Cardiac fibroblast (primary cell): ENCODE measurements around the gene SPP2.

Source experiments
- DNase-seq, 2 donors: peaks; one replicate each; pipeline versions ENCODE4 v3.0.0 to v3.0.0-alpha.2; 2010; ENCODE audit warnings: low read depth in 2 of 2
- H3K4me3 ChIP-seq, 2 donors: replicated peaks in 1 of 2; 1 replicate in 1 of 2; 2 replicates in 1 of 2; pipeline ENCODE4 v1.5.1; 2011; ENCODE audit warnings: low read depth in 2 of 2, low read length in 2 of 2, mild to moderate bottlenecking in 2 of 2, moderate library complexity in 1 of 2
- TF ChIP-seq, protein P1 (sequence below): IDR thresholded peaks from one replicate; pipeline ENCODE4 v1.5.1; 2011; ENCODE audit warnings: low read depth, mild to moderate bottlenecking, low read length, inconsistent platforms

SPP2 gene

DNA sequence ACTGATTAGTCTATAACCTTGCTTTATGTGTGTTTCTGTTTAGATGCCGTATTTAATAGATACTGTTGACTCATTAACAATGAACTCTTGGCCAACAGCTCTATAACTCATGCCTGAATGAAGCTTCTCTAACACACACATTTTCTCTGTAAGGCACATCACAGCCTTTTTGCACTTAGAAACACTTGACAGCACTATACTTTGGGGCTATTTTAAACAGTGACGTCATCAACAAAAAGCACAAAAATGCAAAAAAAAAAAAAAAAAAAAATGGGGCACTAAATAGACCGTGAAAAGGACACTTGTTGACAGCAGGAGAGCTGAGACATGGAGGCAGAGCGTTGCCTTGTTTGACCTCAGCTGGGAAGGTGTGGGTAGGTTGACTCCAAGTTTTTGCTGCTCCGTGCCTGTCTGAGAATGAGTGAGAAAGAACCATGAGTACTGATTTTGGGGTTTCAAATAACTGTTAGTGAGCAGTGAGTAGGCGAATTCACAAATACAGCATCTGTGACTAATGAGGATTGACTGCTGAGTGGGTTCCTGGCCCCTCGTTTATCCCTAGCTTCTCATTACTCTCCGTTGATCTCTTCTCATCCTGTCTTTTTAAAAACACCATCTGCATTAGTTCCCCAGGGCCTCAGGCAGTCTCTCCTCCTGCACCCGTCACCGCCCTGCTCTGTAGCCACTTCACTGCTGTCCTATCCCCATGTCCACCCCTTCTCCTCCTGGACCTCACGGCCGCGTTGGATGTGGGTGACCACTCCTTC lies 24.4 kb downstream of the SPP2 start:
- H3K4me3 ChIP-seq, result no peak overlapping the region
- TF ChIP-seq, protein P1, sequence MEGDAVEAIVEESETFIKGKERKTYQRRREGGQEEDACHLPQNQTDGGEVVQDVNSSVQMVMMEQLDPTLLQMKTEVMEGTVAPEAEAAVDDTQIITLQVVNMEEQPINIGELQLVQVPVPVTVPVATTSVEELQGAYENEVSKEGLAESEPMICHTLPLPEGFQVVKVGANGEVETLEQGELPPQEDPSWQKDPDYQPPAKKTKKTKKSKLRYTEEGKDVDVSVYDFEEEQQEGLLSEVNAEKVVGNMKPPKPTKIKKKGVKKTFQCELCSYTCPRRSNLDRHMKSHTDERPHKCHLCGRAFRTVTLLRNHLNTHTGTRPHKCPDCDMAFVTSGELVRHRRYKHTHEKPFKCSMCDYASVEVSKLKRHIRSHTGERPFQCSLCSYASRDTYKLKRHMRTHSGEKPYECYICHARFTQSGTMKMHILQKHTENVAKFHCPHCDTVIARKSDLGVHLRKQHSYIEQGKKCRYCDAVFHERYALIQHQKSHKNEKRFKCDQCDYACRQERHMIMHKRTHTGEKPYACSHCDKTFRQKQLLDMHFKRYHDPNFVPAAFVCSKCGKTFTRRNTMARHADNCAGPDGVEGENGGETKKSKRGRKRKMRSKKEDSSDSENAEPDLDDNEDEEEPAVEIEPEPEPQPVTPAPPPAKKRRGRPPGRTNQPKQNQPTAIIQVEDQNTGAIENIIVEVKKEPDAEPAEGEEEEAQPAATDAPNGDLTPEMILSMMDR, result no peak
- no peak for DNase-seq

GRCh38 chr2:234075518-234075915 lies 25.0 kb downstream of the SPP2 start:
- TF ChIP-seq, protein P1, result no peak
- no peak overlapping the region for H3K4me3 ChIP-seq
- DNase-seq, result no peak

GRCh38 chr2:234075947-234076346 lies 25.4 kb downstream of the SPP2 start:
- TF ChIP-seq, protein P1, result no peak
- H3K4me3 ChIP-seq, result no peak overlapping the region
- DNase-seq, result no peak

DNA sequence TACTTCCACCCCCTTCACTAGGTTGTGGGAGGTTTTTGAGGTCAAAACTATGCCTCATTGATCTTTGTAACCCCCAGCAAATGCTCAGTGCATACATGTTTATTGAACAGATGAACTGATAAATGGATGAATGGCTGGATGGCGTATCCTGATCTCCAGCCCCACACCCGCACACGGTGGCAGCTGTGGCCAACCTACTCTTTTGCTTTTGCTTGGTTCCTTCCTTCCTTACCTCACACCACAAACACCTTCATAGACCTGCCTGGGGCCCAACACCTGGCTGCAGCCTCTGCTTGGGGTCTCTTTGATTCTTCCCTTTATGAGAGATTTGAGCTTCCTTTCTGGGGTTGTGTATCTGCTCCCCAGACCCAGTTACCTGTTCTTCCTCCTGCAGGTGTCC lies 25.9 kb downstream of the SPP2 start:
- DNase-seq, result no peak
- TF ChIP-seq, protein P1, result no peak
- H3K4me3 ChIP-seq, result no peak overlapping the region

DNA sequence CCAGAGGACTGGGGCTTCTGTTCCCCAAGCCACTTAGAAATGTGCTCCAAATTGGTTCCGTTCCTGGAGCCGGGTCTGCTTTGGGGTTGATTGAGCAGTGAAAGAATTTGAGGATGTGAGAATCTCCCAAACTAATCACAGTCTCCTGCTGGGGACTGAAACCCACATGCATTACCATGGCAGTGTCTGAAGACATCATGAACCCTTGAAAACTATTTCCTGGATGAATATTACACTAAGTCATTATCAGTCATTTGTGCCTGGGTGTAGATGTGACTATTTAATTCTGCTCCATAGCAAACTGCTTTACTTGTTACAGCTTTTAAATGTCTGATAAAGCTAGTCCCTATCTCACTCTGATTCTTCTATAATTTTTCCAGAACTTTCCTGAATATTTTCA lies 27.6 kb downstream of the SPP2 start:
- H3K4me3 ChIP-seq, result no peak overlapping the region
- DNase-seq, result no peak
- TF ChIP-seq, protein P1, result no peak

DNA sequence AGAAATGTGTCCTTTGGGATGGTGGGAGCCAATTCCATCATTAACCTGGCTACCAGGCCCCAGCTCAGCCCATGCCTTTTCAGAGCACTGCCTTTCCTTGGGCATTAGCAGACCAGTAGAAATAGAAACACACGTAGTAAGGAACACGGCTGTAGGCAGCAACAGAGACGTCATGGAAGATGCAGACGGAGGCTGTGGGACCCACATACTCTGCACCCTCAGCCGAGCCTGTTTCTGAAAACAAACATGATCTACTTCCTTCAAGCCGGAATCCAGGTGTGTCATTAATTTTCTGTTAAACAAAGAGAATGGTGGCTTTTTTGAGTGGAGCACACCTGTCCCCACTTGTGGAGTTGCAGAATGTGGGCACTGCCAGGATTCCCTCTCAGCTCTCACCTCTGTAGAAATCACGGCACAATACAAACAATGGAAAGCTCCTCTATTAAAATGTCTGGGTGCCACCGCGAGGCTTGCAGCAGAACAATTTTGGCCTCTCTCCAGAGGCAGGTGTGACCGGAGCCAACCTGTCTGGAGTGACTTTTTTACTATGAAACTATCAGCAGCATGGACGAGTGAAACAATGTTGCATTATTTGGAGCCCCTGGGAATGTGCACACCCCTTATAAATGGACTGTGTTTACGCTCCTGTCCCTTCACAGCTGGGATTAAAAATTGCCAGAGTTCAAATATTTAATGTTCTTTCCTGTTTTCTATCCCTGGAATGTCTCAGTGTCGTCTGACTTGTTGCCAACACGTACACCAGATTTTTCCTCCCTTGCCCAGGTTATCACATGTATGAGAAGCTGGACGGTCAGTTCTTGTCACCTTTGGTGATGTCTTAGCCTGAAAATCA lies 31.7 kb downstream of the SPP2 start:
- TF ChIP-seq, protein P1, result no peak
- no peak for DNase-seq
- H3K4me3 ChIP-seq, result no peak overlapping the region
